ENCODE results near the gene NRXN3. TPM values are rescaled to one million over a fixed set of nuclear protein-coding genes. Genes with fewer than 3 reads are reported as not detected.
"Not testable (repeated sequence)": the region's sequence is repeated elsewhere in the genome, so short reads cannot be mapped to it uniquely, and the experiment has no call there.

NRXN3 gene
- total RNA-seq, 2 donors from 2014 or later, result 1.2 to 7.8 TPM

DNA sequence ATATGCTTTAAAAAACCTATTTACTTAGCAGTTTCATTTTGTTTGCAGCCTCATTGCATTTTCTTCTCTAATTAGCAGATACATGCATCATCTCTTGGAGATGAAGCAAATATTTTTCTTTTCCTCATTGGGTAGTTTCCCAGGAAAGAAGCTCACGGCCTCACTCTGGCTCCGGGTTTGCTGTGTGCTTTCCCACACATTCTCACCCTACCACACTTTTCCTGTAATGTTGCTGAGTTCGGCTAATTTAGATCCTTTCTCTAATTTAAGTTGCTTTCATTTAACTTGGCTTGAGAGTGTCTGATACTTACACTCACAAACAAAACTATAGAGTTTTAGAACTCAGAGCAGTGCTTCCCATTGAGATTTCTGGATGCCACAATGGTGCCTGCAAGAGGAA is 928.2 kb downstream of the NRXN3 start:
- H3K9me3 ChIP-seq, result no peaks in the 10 kb centered on the region

DNA sequence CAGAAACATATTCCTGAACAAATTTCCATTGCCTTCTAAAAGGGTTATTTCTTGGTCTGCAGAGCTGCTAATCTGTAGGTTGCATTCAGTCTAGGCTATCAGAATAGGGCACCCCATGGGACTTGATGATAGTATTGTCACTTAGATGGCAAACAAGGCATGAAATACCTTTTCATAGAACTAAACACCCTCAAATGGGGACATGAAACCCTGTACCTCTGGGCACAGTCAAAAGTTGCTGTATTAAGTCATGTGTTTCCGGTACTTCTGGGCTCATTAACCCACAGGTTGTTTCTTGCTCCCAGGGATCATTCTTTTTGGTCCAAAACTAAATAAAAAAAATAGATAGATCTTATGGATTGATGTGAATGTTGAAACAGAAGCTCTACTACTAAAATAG is 930.4 kb downstream of the NRXN3 start:
- Histone ChIP-seq H3K36me3 (no peaks in the 10 kb centered on the region), H3K9ac (ENCODE audit: low read depth in 2 of 2, low read length in 2 of 2) (no peak overlapping the region), H3K27me3 (no peaks in the 10 kb centered on the region), H3K27ac (no peak overlapping the region), H3K4me3 (no peak overlapping the region), H3K9me3 (no peaks in the 10 kb centered on the region), H3K4me1 (no peaks in the 10 kb centered on the region)
- TF ChIP-seq, protein P1, sequence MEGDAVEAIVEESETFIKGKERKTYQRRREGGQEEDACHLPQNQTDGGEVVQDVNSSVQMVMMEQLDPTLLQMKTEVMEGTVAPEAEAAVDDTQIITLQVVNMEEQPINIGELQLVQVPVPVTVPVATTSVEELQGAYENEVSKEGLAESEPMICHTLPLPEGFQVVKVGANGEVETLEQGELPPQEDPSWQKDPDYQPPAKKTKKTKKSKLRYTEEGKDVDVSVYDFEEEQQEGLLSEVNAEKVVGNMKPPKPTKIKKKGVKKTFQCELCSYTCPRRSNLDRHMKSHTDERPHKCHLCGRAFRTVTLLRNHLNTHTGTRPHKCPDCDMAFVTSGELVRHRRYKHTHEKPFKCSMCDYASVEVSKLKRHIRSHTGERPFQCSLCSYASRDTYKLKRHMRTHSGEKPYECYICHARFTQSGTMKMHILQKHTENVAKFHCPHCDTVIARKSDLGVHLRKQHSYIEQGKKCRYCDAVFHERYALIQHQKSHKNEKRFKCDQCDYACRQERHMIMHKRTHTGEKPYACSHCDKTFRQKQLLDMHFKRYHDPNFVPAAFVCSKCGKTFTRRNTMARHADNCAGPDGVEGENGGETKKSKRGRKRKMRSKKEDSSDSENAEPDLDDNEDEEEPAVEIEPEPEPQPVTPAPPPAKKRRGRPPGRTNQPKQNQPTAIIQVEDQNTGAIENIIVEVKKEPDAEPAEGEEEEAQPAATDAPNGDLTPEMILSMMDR (IDR thresholded peaks at IDR 0.05), result no peak
- no peak for DNase-seq
- intact Hi-C loops (cut with DNase I), result no loop called here

More for the DNA sequence above, 928.2 kb downstream of the NRXN3 start:
- Histone ChIP-seq H3K27ac (no peak overlapping the region), H3K9ac (ENCODE audit: low read depth in 2 of 2, low read length in 2 of 2) (no peak overlapping the region), H3K4me3 (no peak overlapping the region), H3K4me1 (no peaks in the 10 kb centered on the region), H3K27me3 (no peaks in the 10 kb centered on the region), H3K36me3 (no peaks in the 10 kb centered on the region)
- intact Hi-C loops (cut with DNase I), result no loop called here
- TF ChIP-seq, protein P1 (IDR thresholded peaks at IDR 0.05), result no peak
- no peak for DNase-seq

DNA sequence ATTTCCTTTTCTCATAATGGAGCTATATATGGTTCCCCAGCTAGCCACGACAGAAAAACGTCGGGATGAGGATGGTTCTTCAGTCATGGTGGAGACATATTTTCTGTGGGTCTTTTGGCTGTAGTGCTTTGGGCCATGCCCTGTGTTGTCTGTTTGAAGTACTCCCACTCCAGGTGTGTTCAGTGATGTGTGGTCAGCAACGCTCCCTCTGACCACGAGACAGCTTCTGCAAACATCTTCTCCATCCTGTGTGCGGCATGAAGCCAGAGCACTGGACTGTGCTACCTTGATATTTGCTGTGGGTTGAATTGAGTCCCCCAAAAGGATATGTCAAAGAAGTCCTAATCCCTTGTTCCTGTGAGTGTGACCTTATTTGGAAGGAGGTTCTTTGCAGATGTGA is 931.2 kb downstream of the NRXN3 start:
- no peaks in the 10 kb centered on the region for H3K36me3 ChIP-seq
- H3K9me3 ChIP-seq, result no peaks in the 10 kb centered on the region
- no peak overlapping the region for H3K4me3 ChIP-seq
- no peaks in the 10 kb centered on the region for H3K4me1 ChIP-seq
- no peak for DNase-seq
- no peaks in the 10 kb centered on the region for H3K27me3 ChIP-seq
- H3K9ac ChIP-seq (ENCODE audit: low read depth in 2 of 2, low read length in 2 of 2), result no peak overlapping the region
- intact Hi-C loops (cut with DNase I), result no loop called here
- H3K27ac ChIP-seq, result no peak overlapping the region
- TF ChIP-seq, protein P1 (IDR thresholded peaks at IDR 0.05), result no peak

GRCh38 chr14:79103764-79104163 is 933.6 kb downstream of the NRXN3 start:
- intact Hi-C loops (cut with DNase I), result no loop called here
- DNase-seq, result no peak
- H3K27me3 ChIP-seq, result no peaks in the 10 kb centered on the region

GRCh38 chr14:79110564-79110963 is 940.4 kb downstream of the NRXN3 start:
- H3K9me3 ChIP-seq; H3K27ac ChIP-seq; intact Hi-C loops (cut with DNase I); H3K4me1 ChIP-seq; H3K36me3 ChIP-seq; H3K9ac ChIP-seq (ENCODE audit: low read depth in 2 of 2, low read length in 2 of 2); H3K27me3 ChIP-seq; DNase-seq; H3K4me3 ChIP-seq: not testable (repeated sequence)

More at GRCh38 chr14:79103764-79104163, 933.6 kb downstream of the NRXN3 start:
- Histone ChIP-seq H3K9me3 (no peaks in the 10 kb centered on the region), H3K9ac (ENCODE audit: low read depth in 2 of 2, low read length in 2 of 2) (no peak overlapping the region), H3K36me3 (no peaks in the 10 kb centered on the region), H3K27ac (no peak overlapping the region), H3K4me3 (no peak overlapping the region), H3K4me1 (no peaks in the 10 kb centered on the region)
- TF ChIP-seq, protein P1 (IDR thresholded peaks at IDR 0.05), result no peak

DNA sequence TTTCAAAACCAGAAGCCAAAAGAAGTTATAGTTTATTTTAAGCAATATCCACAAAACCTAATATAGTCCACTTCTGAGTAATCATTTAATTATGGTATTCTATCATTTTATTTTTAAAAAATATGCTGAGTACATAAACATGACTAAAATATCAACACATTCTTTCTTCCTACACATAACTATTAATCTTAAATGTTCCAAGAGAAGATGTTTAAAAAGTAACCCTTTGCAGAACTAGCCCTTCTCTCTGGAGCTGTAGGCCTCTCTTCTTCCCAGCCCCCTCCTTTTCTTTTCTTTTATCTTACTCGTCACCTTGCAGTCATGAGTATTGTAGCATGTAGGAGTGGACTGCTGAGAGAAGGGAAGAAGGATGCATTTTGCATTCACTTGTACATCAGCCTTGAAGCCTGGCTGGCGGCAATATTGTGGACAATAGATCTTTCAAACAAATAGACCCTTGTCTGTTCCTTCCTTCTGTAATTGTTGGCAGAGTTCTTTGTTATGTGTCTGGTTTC is 941.9 kb downstream of the NRXN3 start:
- intact Hi-C loops (cut with DNase I), result no loop called here
- Histone ChIP-seq H3K4me3 (no peak overlapping the region), H3K36me3 (no peaks in the 10 kb centered on the region), H3K27me3 (no peaks in the 10 kb centered on the region), H3K4me1 (no peaks in the 10 kb centered on the region), H3K27ac (no peak overlapping the region), H3K9ac (ENCODE audit: low read depth in 2 of 2, low read length in 2 of 2) (no peak overlapping the region), H3K9me3 (no peaks in the 10 kb centered on the region)
- TF ChIP-seq, protein P1 (IDR thresholded peaks at IDR 0.05), result no peak
- no peak for DNase-seq

Measured in colonic mucosa (tissue), 4 donors.